HepG2 (cell line): ENCODE results near the gene PIAS1. TPM values are rescaled to one million over a fixed set of nuclear protein-coding genes. Genes with fewer than 3 reads are reported as not detected.

Source experiments
- CC2D1A ChIP-seq: sonication (generic); formaldehyde crosslinking; IDR thresholded peaks from 2 replicates; pipeline ENCODE4 v1.8.1; 2023; ENCODE audit warnings: mild to moderate bottlenecking, missing genetic modification reagents
- polyA plus RNA-seq, 8 experiments: library from polyadenylated mRNA; depleted of rRNA in 3 of 8; stranded (reverse) in 7 of 8; unstranded in 1 of 8; fragments of >200 nt; fragmentation: Illumina TruSeq in 4 of 8; extraction: Trizol in 4 of 8; gene quantifications; 2 replicates each; pipeline versions ENCODE4 v1.2.1 to v1.2.3, GENCODE V29; 2011 to 2016; ENCODE audit warnings: low read depth in 4 of 8, missing spikeins in 1 of 8, mixed read lengths in 1 of 8; ENCODE audit not compliant: insufficient read depth in 1 of 8
- total RNA-seq, 5 experiments: library from RNA; depleted of rRNA; stranded (reverse); fragments of >200 nt; fragmentation: Illumina TruSeq; extraction: Trizol; gene quantifications; 2 replicates each; pipeline ENCODE4 v1.2.3, GENCODE V29; 2016; ENCODE audit warnings: low read depth in 1 of 5
- TF ChIP-seq, protein P1 (sequence below): sonication (generic); formaldehyde crosslinking; IDR thresholded peaks from 2 replicates; pipeline ENCODE4 v1.4.0; 2020; ENCODE audit warnings: missing genetic modification reagents
- TF ChIP-seq, protein P2 (sequence below): sonication (generic); formaldehyde crosslinking; IDR thresholded peaks from 2 replicates; pipeline ENCODE4 v1.4.0; 2020; ENCODE audit warnings: mild to moderate bottlenecking, low read depth, missing genetic modification reagents
- TF ChIP-seq, protein P3 (sequence below): sonication (generic); formaldehyde crosslinking; IDR thresholded peaks from 2 replicates; pipeline ENCODE4 v1.4.0; 2020; ENCODE audit warnings: missing genetic modification reagents
- TF ChIP-seq, protein P4 (sequence below): sonication (generic); formaldehyde crosslinking; IDR thresholded peaks from 2 replicates; pipeline ENCODE4 v1.8.1; 2023; ENCODE audit warnings: missing genetic modification reagents, mild to moderate bottlenecking, borderline replicate concordance

Gene PIAS1
- total and polyA plus RNA-seq, 2 of the 13 experiments (the other 11 are each of a cell fraction or from before 2014, with no cell fraction given) = 20.7 to 33.7 TPM

DNA sequence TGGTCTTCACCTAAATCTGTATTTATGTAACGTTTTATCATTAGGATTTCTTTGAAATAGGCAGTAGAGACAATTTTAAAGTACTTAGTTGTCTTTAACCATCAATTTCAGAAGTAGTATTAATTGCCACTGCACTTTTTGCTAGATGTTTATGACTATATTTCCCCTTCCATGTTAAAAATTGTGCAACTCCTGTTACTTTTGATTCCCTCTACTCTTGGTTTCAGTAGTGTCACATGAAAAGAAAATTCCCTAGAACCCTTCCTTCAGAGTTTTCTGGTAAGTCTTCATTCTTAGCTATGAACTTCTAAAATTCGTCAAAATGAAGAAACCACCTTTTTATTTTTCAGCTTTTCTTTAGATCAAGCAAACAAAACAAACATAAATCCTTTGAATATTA is 7.1 kb downstream of the PIAS1 start (continued):
- TF ChIP-seq, protein P1, sequence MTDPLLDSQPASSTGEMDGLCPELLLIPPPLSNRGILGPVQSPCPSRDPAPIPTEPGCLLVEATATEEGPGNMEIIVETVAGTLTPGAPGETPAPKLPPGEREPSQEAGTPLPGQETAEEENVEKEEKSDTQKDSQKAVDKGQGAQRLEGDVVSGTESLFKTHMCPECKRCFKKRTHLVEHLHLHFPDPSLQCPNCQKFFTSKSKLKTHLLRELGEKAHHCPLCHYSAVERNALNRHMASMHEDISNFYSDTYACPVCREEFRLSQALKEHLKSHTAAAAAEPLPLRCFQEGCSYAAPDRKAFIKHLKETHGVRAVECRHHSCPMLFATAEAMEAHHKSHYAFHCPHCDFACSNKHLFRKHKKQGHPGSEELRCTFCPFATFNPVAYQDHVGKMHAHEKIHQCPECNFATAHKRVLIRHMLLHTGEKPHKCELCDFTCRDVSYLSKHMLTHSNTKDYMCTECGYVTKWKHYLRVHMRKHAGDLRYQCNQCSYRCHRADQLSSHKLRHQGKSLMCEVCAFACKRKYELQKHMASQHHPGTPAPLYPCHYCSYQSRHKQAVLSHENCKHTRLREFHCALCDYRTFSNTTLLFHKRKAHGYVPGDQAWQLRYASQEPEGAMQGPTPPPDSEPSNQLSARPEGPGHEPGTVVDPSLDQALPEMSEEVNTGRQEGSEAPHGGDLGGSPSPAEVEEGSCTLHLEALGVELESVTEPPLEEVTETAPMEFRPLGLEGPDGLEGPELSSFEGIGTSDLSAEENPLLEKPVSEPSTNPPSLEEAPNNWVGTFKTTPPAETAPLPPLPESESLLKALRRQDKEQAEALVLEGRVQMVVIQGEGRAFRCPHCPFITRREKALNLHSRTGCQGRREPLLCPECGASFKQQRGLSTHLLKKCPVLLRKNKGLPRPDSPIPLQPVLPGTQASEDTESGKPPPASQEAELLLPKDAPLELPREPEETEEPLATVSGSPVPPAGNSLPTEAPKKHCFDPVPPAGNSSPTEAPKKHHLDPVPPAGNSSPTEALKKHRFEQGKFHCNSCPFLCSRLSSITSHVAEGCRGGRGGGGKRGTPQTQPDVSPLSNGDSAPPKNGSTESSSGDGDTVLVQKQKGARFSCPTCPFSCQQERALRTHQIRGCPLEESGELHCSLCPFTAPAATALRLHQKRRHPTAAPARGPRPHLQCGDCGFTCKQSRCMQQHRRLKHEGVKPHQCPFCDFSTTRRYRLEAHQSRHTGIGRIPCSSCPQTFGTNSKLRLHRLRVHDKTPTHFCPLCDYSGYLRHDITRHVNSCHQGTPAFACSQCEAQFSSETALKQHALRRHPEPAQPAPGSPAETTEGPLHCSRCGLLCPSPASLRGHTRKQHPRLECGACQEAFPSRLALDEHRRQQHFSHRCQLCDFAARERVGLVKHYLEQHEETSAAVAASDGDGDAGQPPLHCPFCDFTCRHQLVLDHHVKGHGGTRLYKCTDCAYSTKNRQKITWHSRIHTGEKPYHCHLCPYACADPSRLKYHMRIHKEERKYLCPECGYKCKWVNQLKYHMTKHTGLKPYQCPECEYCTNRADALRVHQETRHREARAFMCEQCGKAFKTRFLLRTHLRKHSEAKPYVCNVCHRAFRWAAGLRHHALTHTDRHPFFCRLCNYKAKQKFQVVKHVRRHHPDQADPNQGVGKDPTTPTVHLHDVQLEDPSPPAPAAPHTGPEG (CRISPR knock-in tag) = no peak
- TF ChIP-seq, protein P2, sequence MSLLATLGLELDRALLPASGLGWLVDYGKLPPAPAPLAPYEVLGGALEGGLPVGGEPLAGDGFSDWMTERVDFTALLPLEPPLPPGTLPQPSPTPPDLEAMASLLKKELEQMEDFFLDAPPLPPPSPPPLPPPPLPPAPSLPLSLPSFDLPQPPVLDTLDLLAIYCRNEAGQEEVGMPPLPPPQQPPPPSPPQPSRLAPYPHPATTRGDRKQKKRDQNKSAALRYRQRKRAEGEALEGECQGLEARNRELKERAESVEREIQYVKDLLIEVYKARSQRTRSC (CRISPR knock-in tag) = no peak
- no peak for TF ChIP-seq CC2D1A (CRISPR knock-in tag)
- TF ChIP-seq, protein P3, sequence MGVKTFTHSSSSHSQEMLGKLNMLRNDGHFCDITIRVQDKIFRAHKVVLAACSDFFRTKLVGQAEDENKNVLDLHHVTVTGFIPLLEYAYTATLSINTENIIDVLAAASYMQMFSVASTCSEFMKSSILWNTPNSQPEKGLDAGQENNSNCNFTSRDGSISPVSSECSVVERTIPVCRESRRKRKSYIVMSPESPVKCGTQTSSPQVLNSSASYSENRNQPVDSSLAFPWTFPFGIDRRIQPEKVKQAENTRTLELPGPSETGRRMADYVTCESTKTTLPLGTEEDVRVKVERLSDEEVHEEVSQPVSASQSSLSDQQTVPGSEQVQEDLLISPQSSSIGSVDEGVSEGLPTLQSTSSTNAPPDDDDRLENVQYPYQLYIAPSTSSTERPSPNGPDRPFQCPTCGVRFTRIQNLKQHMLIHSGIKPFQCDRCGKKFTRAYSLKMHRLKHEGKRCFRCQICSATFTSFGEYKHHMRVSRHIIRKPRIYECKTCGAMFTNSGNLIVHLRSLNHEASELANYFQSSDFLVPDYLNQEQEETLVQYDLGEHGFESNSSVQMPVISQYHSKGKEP (CRISPR knock-in tag) = no peak
- TF ChIP-seq, protein P4, sequence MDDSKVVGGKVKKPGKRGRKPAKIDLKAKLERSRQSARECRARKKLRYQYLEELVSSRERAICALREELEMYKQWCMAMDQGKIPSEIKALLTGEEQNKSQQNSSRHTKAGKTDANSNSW = no peak
- TF ChIP-seq, all 625 proteins: peak for 0
